Right lobe of liver (tissue), 6 donors: ENCODE measurements around the gene EPHB1. TPM values are rescaled to one million over a fixed set of nuclear protein-coding genes. Genes with fewer than 3 reads are reported as not detected.
A peak's percentile ranks its signal among the peaks of the same experiment; 100 is the strongest.

Experiments
- ATAC-seq, 4 donors: fragments of 200-7000 bp; cut with Tn5 transposase; one replicate each; pipeline ENCODE4 v1.9.1; 2020; ENCODE audit warnings: mild to moderate bottlenecking in 4 of 4, moderate library complexity in 4 of 4
- DNase-seq, 3 donors: peaks; one replicate each; pipeline ENCODE4 v3.0.0-alpha.2; 2020
- H3K27ac ChIP-seq, 3 donors: fragments of 200-600 bp; one replicate each; pipeline ENCODE4 v1.8.0; 2022
- H3K27me3 ChIP-seq, 2 donors: fragments of 200-600 bp; one replicate each; pipeline ENCODE4 v1.8.0; 2022
- H3K36me3 ChIP-seq, 4 donors: fragments of 200-600 bp; sonication (generic) in 1 of 4; one replicate each; pipeline versions ENCODE4 v1.5.1 to v1.8.0; 2017 to 2022; ENCODE audit warnings: control low read depth in 1 of 4
- H3K4me1 ChIP-seq, 4 donors: fragments of 200-600 bp; sonication (generic) in 1 of 4; one replicate each; pipeline versions ENCODE4 v1.5.1 to v1.8.0; 2017 to 2022; ENCODE audit warnings: control low read depth in 1 of 4
- H3K4me3 ChIP-seq, 3 donors: fragments of 200-600 bp; one replicate each; pipeline ENCODE4 v1.8.0; 2022
- H3K9me3 ChIP-seq, 4 donors: fragments of 200-600 bp; sonication (generic) in 1 of 4; one replicate each; pipeline versions ENCODE4 v1.5.1 to v1.8.0; 2017 to 2022; ENCODE audit warnings: control low read depth in 1 of 4
- CTCF ChIP-seq, 4 donors: fragments of 200-600 bp in 3 of 4; fragments of 450-650 bp in 1 of 4; IDR thresholded peaks; one replicate each; pipeline versions ENCODE4 v1.5.1 to v1.8.0; 2016 to 2022; ENCODE audit warnings: antibody characterized with exemption in 4 of 4, mild to moderate bottlenecking in 2 of 4
- POLR2A ChIP-seq: fragments of 450-650 bp; IDR thresholded peaks from one replicate; pipeline ENCODE4 v1.6.1; 2017; ENCODE audit warnings: antibody characterized with exemption, mild to moderate bottlenecking
- WGBS: methylation state at CpG from one replicate; pipeline ENCODE4 v1.1.6; 2018; ENCODE audit warnings: low coverage, low lambda C conversion rate; ENCODE audit not compliant: insufficient coverage; ENCODE audit errors: missing lambda C conversion rate; 5-methylcytosine and 5-hydroxymethylcytosine counted together
- intact Hi-C, 2 donors: fragments of 100-400 bp; cut with DNase I; formaldehyde crosslinking; loops; one replicate each; pipeline versions ENCODE4 v1.11.2 to v1.14.1; 2022
- total RNA-seq, 6 experiments: library from RNA; depleted of rRNA in 2 of 6; stranded (reverse); fragments of >200 nt in 2 of 6; fragmentation: NEBNext Ultra II Directional in 3 of 6; extraction: Animal tissue kit (Norgen Biotek cat#: 25700) in 3 of 6; gene quantifications; one replicate each; pipeline versions ENCODE4 v1.1.0 to v1.2.4, GENCODE V29; 2016 to 2023
- donor health status: DM: no; HTN: yes; CAD: no.
- donor health status: DM: no; HTN: no; CAD: no.
- donor health status: DM: no; HTN: no; CAD: no.
- donor health status: DM: no; HTN: yes; CAD: no.
- donor health status: DM: no; HTN: yes; CAD: no.

EPHB1 gene
- total RNA-seq, 6 experiments from 2014 or later: 0.63 to 10.9 (median 1.8) TPM

- WGBS: 47% methylated on average over 8 of the region's 9 CpGs
- no peak for ATAC-seq
- TF ChIP-seq POLR2A: no peak
- no peak for TF ChIP-seq CTCF (IDR thresholded peaks at IDR 0.05)
- peaks cover 0 to 13% (median 3%) of the 10 kb centered on the region in 4 donors for H3K4me1 ChIP-seq
- no peaks in the 10 kb centered on the region for H3K36me3 ChIP-seq
- intact Hi-C loops: loop anchor here (10.0 kb wide), 3 partner anchors 450 to 1100 kb away; no protein-coding TSS in a partner anchor
- DNase-seq: no peak
- peaks cover 8 to 12% of the 10 kb centered on the region in 2 donors for H3K27me3 ChIP-seq
- no peaks in the 10 kb centered on the region for H3K9me3 ChIP-seq
- H3K4me3 ChIP-seq: no peak overlapping the region
- no peak overlapping the region for H3K27ac ChIP-seq
Measured at GRCh38 chr3:134794323-134794722, 737 bp upstream of the EPHB1 start.

- Histone ChIP-seq H3K4me1 (peaks cover 0 to 13% (median 3%) of the 10 kb centered on the region in 4 donors), H3K9me3 (no peaks in the 10 kb centered on the region), H3K27ac (no peak overlapping the region), H3K27me3 (peaks cover 8 to 12% of the 10 kb centered on the region in 2 donors), H3K4me3 (peak overlapping the region; percentile 43 to 50 (median 50)), H3K36me3 (no peaks in the 10 kb centered on the region)
- peak in 3 of 4 donors; percentile 6 to 14 (median 8) for ATAC-seq
- intact Hi-C loops: loop anchor here (10.0 kb wide), 3 partner anchors 449 to 1099 kb away; no protein-coding TSS in a partner anchor
- WGBS: 0% methylated on average over 4 of the region's 50 CpGs
- TF ChIP-seq CTCF (IDR thresholded peaks at IDR 0.05) (no peak), POLR2A (no peak)
- peak in 2 of 3 donors; percentile 27 to 49 for DNase-seq
Measured at GRCh38 chr3:134795746-134796280, 753 bp downstream of the EPHB1 start.

- intact Hi-C loops: loop anchor here (10.0 kb wide), 3 partner anchors 448 to 1098 kb away; no protein-coding TSS in a partner anchor
- ATAC-seq (peak in 1 of 4 donors; percentile 3), DNase-seq (peak in 1 of 3 donors; percentile 48)
- Histone ChIP-seq H3K36me3 (no peaks in the 10 kb centered on the region), H3K4me1 (peaks cover 0 to 13% (median 3%) of the 10 kb centered on the region in 4 donors), H3K9me3 (no peaks in the 10 kb centered on the region), H3K4me3 (peak overlapping the region; percentile 43 to 50 (median 50)), H3K27ac (no peak overlapping the region), H3K27me3 (peaks cover 8 to 12% of the 10 kb centered on the region in 2 donors)
- TF ChIP-seq CTCF (IDR thresholded peaks at IDR 0.05) (no peak), POLR2A (no peak)
- 0% methylated on average over 21 of the region's 61 CpGs for WGBS
Measured at GRCh38 chr3:134796281-134797056, 1.4 kb downstream of the EPHB1 start.

GRCh38 chr3:134797057-134797740, 2.1 kb downstream of the EPHB1 start:
- Histone ChIP-seq H3K4me3 (no peak overlapping the region), H3K4me1 (peaks cover 0 to 13% (median 3%) of the 10 kb centered on the region in 4 donors), H3K9me3 (no peaks in the 10 kb centered on the region), H3K27me3 (peaks cover 8 to 12% of the 10 kb centered on the region in 2 donors), H3K27ac (no peak overlapping the region), H3K36me3 (no peaks in the 10 kb centered on the region)
- no peak for TF ChIP-seq POLR2A
- DNase-seq (no peak), ATAC-seq (no peak)
- intact Hi-C loops: loop anchor here (10.0 kb wide), 3 partner anchors 448 to 1098 kb away; no protein-coding TSS in a partner anchor
- 7% methylated on average over 16 of the region's 33 CpGs for WGBS
